22Rv1 (cell line): ENCODE results near the gene SH3GL1.

Experiments
- CTCF ChIP-seq: fragments of 450-650 bp; IDR thresholded peaks from 2 replicates; pipeline ENCODE4 v1.5.1; 2017; ENCODE audit warnings: mild to moderate bottlenecking
- ZFX ChIP-seq: fragments of 450-650 bp; IDR thresholded peaks from 2 replicates; pipeline ENCODE4 v1.6.1; 2017; ENCODE audit warnings: antibody characterized with exemption, borderline replicate concordance

GRCh38 chr19:4441994-4442818 lies 41.9 kb upstream of the SH3GL1 start:
- no peak for TF ChIP-seq CTCF
- no peak for TF ChIP-seq ZFX
